ENCODE results near the gene SV2A.
"Not testable (repeated sequence)": the region's sequence is repeated elsewhere in the genome, so short reads cannot be mapped to it uniquely, and the experiment has no call there.

The SV2A gene

GRCh38 chr1:149917571-149918144 is at the start of gene SV2A:
TSS of gene SV2A (minus strand) at chr1:149917844. CDS start at chr1:149913840, 4,004 bp downstream.
- DNase-seq: peak; percentile 83 to 85

GRCh38 chr1:149967041-149967440 is 49.4 kb upstream of the SV2A start:
- no peak for DNase-seq

- no peak for DNase-seq
Measured at GRCh38 chr1:149966405-149966804, 48.8 kb upstream of the SV2A start.

- DNase-seq: no peak
Measured at GRCh38 chr1:149965440-149965839, 47.8 kb upstream of the SV2A start.

GRCh38 chr1:149963358-149963757 is 45.7 kb upstream of the SV2A start:
- no peak for DNase-seq

- DNase-seq: no peak
Measured at GRCh38 chr1:149962736-149963135, 45.1 kb upstream of the SV2A start.

- DNase-seq: peak; percentile 22 to 56
Measured at GRCh38 chr1:149962039-149962647, 44.5 kb upstream of the SV2A start.

GRCh38 chr1:149957548-149957947 is 39.9 kb upstream of the SV2A start:
- not testable (repeated sequence) for DNase-seq

GRCh38 chr1:149949911-149950310 is 32.3 kb upstream of the SV2A start:
- no peak for DNase-seq

- DNase-seq: no peak
Measured at GRCh38 chr1:149945206-149945605, 27.6 kb upstream of the SV2A start.

- DNase-seq: no peak
Measured at GRCh38 chr1:149942885-149943284, 25.2 kb upstream of the SV2A start.

- no peak for DNase-seq
Measured at GRCh38 chr1:149942207-149942606, 24.6 kb upstream of the SV2A start.

- DNase-seq: no peak
Measured at GRCh38 chr1:149940427-149940826, 22.8 kb upstream of the SV2A start.

GRCh38 chr1:149938668-149939003 is 21.0 kb upstream of the SV2A start:
- not testable (repeated sequence) for DNase-seq

GRCh38 chr1:149937759-149938158 is 20.1 kb upstream of the SV2A start:
- no peak for DNase-seq

- peak; percentile 74 to 85 for DNase-seq
Measured at GRCh38 chr1:149936992-149937705, 19.5 kb upstream of the SV2A start.

GRCh38 chr1:149936170-149936991 is 18.7 kb upstream of the SV2A start, which contains the start of gene MTMR11:
TSS of gene MTMR11 (minus strand) at chr1:149936879. CDS start at chr1:149936647, 232 bp downstream.
- no peak for DNase-seq

GRCh38 chr1:149934356-149934755 is 16.7 kb upstream of the SV2A start:
- no peak for DNase-seq

GRCh38 chr1:149933208-149933607 is 15.6 kb upstream of the SV2A start:
- no peak for DNase-seq

- no peak for DNase-seq
Measured at GRCh38 chr1:149932474-149932873, 14.8 kb upstream of the SV2A start.

- no peak for DNase-seq
Measured at GRCh38 chr1:149931212-149931790, 13.7 kb upstream of the SV2A start.

GRCh38 chr1:149929856-149930255 is 12.2 kb upstream of the SV2A start:
- DNase-seq: no peak

- peak in 1 of 2 experiments; percentile 81 for DNase-seq
Measured at GRCh38 chr1:149928401-149928724, 10.7 kb upstream of the SV2A start.
